PC-3 (cell line): ENCODE data around the gene USF3. TPM values are rescaled to one million over a fixed set of nuclear protein-coding genes. Genes with fewer than 3 reads are reported as not detected.
A peak's percentile ranks its signal among the peaks of the same experiment; 100 is the strongest.

Experiments used
- ATAC-seq: fragments of 200-7000 bp; cut with Tn5 transposase; 2 replicates; pipeline ENCODE4 v1.9.1; 2020; ENCODE audit warnings: mild to moderate bottlenecking, moderate library complexity
- BruUV-seq: library from RNA; stranded (reverse); fragments of 400-500 nt; replicated peaks from 2 replicates; lab custom pipeline; 2021; lab: Mats Ljungman, UMichigan
- CTCF ChIA-PET: fragments of 300-600 bp; sonication (Branson Sonifier 250); formaldehyde crosslinking; loops from one replicate; lab custom pipeline; 2022; ENCODE audit warnings: antibody characterized with exemption; lab: Charles Lee
- POLR2A ChIA-PET: fragments of 300-600 bp; sonication (Branson Sonifier 250); formaldehyde crosslinking; loops from one replicate; lab custom pipeline; 2022; ENCODE audit warnings: antibody characterized with exemption; ENCODE audit not compliant: unreplicated experiment; lab: Charles Lee
- DNase-seq: peaks from one replicate; pipeline ENCODE4 v3.0.0-alpha.2; 2015
- H2AFZ ChIP-seq: fragments of 300-600 bp; sonication (generic); 2 replicates; pipeline ENCODE4 v1.6.0; 2016; ENCODE audit warnings: antibody characterized with exemption, low read length
- H3F3A ChIP-seq: fragments of 300-600 bp; sonication (generic); one replicate; pipeline ENCODE4 v1.6.0; 2017; ENCODE audit warnings: antibody characterized with exemption, low read length, control low read depth, mild to moderate bottlenecking; ENCODE audit not compliant: unreplicated experiment
- H3K27ac ChIP-seq: fragments of 300-600 bp; sonication (generic); 2 replicates; pipeline ENCODE4 v1.5.1; 2016; ENCODE audit warnings: mild to moderate bottlenecking, low read length
- H3K27me3 ChIP-seq: fragments of 300-600 bp; sonication (generic); 2 replicates; pipeline ENCODE4 v1.6.1; 2016; ENCODE audit warnings: low read length, mixed read lengths
- H3K36me3 ChIP-seq: fragments of 300-600 bp; sonication (generic); 2 replicates; pipeline ENCODE4 v1.6.1; 2016; ENCODE audit warnings: low read depth, mixed run types, low read length, mixed read lengths
- H3K4me1 ChIP-seq: fragments of 300-600 bp; sonication (generic); 2 replicates; pipeline ENCODE4 v1.5.1; 2016; ENCODE audit warnings: low read length; ENCODE audit not compliant: insufficient read depth
- H3K4me2 ChIP-seq: fragments of 300-600 bp; sonication (generic); 2 replicates; pipeline ENCODE4 v1.6.0; 2016; ENCODE audit warnings: low read length
- H3K4me3 ChIP-seq: fragments of 300-600 bp; sonication (generic); 2 replicates; pipeline ENCODE4 v1.5.1; 2016; ENCODE audit warnings: mild to moderate bottlenecking, low read length, mixed read lengths
- H3K79me2 ChIP-seq: fragments of 300-600 bp; sonication (generic); 2 replicates; pipeline ENCODE4 v1.6.1; 2017; ENCODE audit warnings: low read length, mixed read lengths
- H3K9ac ChIP-seq: fragments of 300-600 bp; sonication (generic); 2 replicates; pipeline ENCODE4 v1.6.0; 2016; ENCODE audit warnings: mild to moderate bottlenecking, low read length
- H3K9me2 ChIP-seq: fragments of 300-600 bp; sonication (generic); replicated peaks from 2 replicates; pipeline ENCODE4 v1.6.1; 2016; ENCODE audit warnings: mixed run types, low read length, mixed read lengths
- H3K9me3 ChIP-seq: fragments of 300-600 bp; sonication (generic); 2 replicates; pipeline ENCODE4 v1.6.1; 2016; ENCODE audit warnings: low read length, mixed read lengths
- H4K20me1 ChIP-seq: fragments of 300-600 bp; sonication (generic); 2 replicates; pipeline ENCODE4 v1.6.1; 2016; ENCODE audit warnings: low read length, mixed read lengths
- CTCF ChIP-seq: fragments of 300-600 bp; sonication (generic); conservative IDR thresholded peaks from 2 replicates; pipeline ENCODE4 v1.5.1; 2017; ENCODE audit warnings: antibody characterized with exemption, low read depth, mild to moderate bottlenecking, low read length
- EZH2 ChIP-seq: fragments of 300-600 bp; sonication (generic); IDR thresholded peaks from one replicate; pipeline ENCODE4 v1.6.1; 2017; ENCODE audit warnings: antibody characterized with exemption, mild to moderate bottlenecking, low read length; ENCODE audit not compliant: unreplicated experiment
- EZH2phosphoT487 ChIP-seq: fragments of 300-600 bp; sonication (generic); IDR thresholded peaks from 2 replicates; pipeline ENCODE4 v1.6.1; 2018; ENCODE audit warnings: mild to moderate bottlenecking, antibody characterized with exemption, low read length, borderline replicate concordance
- intact Hi-C: fragments of 100-400 bp; cut with micrococcal nuclease; formaldehyde crosslinking; loops from 2 replicates; pipeline ENCODE4 v1.9.0; 2023
- total RNA-seq: library from RNA; depleted of rRNA; stranded (reverse); fragments of >200 nt; gene quantifications from 2 replicates; pipeline ENCODE4 v1.2.3, GENCODE V29; 2014

The USF3 gene
- total RNA-seq, 1 experiment from 2014 or later, result 10.5 TPM

- intact Hi-C loops, result loop anchor here (1.0 to 10.0 kb wide), 5 partner anchors 9 to 312 kb away; partner anchors contain the start of genes CCDC191, QTRT2 and USF3
- Histone ChIP-seq H3K79me2 (peaks cover 91% of the 10 kb centered on the region), H3K27me3 (no peaks in the 10 kb centered on the region), H2AFZ (peak overlapping the region; percentile 85), H3F3A (no peaks in the 10 kb centered on the region), H3K9me3 (no peaks in the 10 kb centered on the region), H3K9me2 (no peaks in the 10 kb centered on the region), H3K36me3 (peaks cover 6% of the 10 kb centered on the region; the same call in 1 of the 2 replicates), H3K9ac (peak overlapping the region; percentile 87), H4K20me1 (peaks cover 46% of the 10 kb centered on the region), H3K4me2 (peak overlapping the region; percentile 82), H3K4me1 (peaks cover 47% of the 10 kb centered on the region), H3K4me3 (peak overlapping the region; percentile 96), H3K27ac (peak overlapping the region; percentile 89)
- ATAC-seq, result peak; percentile 64
- BruUV-seq, result TSS peak; percentile 30
- CTCF ChIA-PET, result interaction anchor here (0.5 to 2.3 kb wide), 6 partner anchors 9 to 110 kb away, joined by 3 to 17 read pairs (median 4); partner anchors contain the start of gene USF3
- DNase-seq, result peak; percentile 93
- POLR2A ChIA-PET, result interaction anchor here (0.6 to 1.0 kb wide), 3 partner anchors 9 to 361 kb away, joined by 4 to 16 read pairs (median 5); no protein-coding TSS in a partner anchor
- TF ChIP-seq EZH2phosphoT487 (no peak), CTCF (peak; percentile 72), EZH2 (no peak)
These were observed 48.7 kb upstream of the USF3 start for GRCh38 chr3:113744941-113745755.

GRCh38 chr3:113743006-113743630 lies 46.7 kb upstream of the USF3 start:
- H3K4me1 ChIP-seq, result peaks cover 32% of the 10 kb centered on the region
- peaks cover 65% of the 10 kb centered on the region for H4K20me1 ChIP-seq
- H3K27ac ChIP-seq, result no peak overlapping the region
- H3K79me2 ChIP-seq, result peaks cover 91% of the 10 kb centered on the region
- peak overlapping the region; percentile 96 for H3K4me3 ChIP-seq
- H3K9me3 ChIP-seq, result no peaks in the 10 kb centered on the region
- POLR2A ChIA-PET, result no interaction called here
- CTCF ChIA-PET, result no interaction called here
- no peak overlapping the region for H2AFZ ChIP-seq
- intact Hi-C loops, result loop anchor here (10.0 kb wide), 1 partner anchor 188 kb away; no protein-coding TSS in a partner anchor
- no peaks in the 10 kb centered on the region for H3F3A ChIP-seq
- ATAC-seq (no peak), DNase-seq (peak; percentile 31)
- no peaks in the 10 kb centered on the region for H3K27me3 ChIP-seq
- TF ChIP-seq EZH2phosphoT487 (no peak), EZH2 (no peak), CTCF (no peak)
- peak overlapping the region; percentile 82 for H3K4me2 ChIP-seq
- H3K36me3 ChIP-seq, result peaks cover 10% of the 10 kb centered on the region; the same call in 1 of the 2 replicates
- no TSS peak for BruUV-seq
- peak overlapping the region; percentile 22; the same call in 1 of the 2 replicates for H3K9ac ChIP-seq
- H3K9me2 ChIP-seq, result no peaks in the 10 kb centered on the region
